Astrocyte (in vitro differentiated cells and primary cell): ENCODE data around the gene ACACA. TPM values are rescaled to one million over a fixed set of nuclear protein-coding genes. Genes with fewer than 3 reads are reported as not detected.

Source experiments
- DNase-seq: peaks from one replicate; pipeline ENCODE4 v3.0.0-alpha.2; 2010; ENCODE audit warnings: low read depth
- FAIRE-seq: peaks from 2 replicates; lab custom pipeline; 2011; peaks lifted over from hg19 to GRCh38; lab: Jason Lieb, UNC
- H2AFZ ChIP-seq: 2 replicates; pipeline ENCODE4 v1.6.0; 2012; ENCODE audit warnings: low read depth, low read length, inconsistent platforms
- H3K27ac ChIP-seq: 2 replicates; pipeline ENCODE4 v1.5.1; 2011; ENCODE audit warnings: low read depth, low read length, inconsistent platforms
- H3K27me3 ChIP-seq: 2 replicates; pipeline ENCODE4 v1.6.0; 2011; ENCODE audit warnings: low read length, inconsistent platforms; ENCODE audit not compliant: insufficient read depth
- H3K36me3 ChIP-seq: 2 replicates; pipeline ENCODE4 v1.5.1; 2011; ENCODE audit warnings: low read length, inconsistent platforms; ENCODE audit not compliant: insufficient read depth
- H3K4me1 ChIP-seq: 2 replicates; pipeline ENCODE4 v1.5.1; 2011; ENCODE audit warnings: low read length, inconsistent platforms; ENCODE audit not compliant: insufficient read depth
- H3K4me2 ChIP-seq: 2 replicates; pipeline ENCODE4 v1.6.0; 2012; ENCODE audit warnings: low read length, inconsistent platforms
- H3K4me3 ChIP-seq: 2 replicates; pipeline ENCODE4 v1.5.1; 2011; ENCODE audit warnings: low read depth, mild to moderate bottlenecking, low read length, inconsistent platforms; ENCODE audit not compliant: insufficient read depth
- H3K79me2 ChIP-seq: 2 replicates; pipeline ENCODE4 v1.6.0; 2012; ENCODE audit warnings: mild to moderate bottlenecking, low read length, inconsistent platforms; ENCODE audit not compliant: insufficient read depth
- H3K9ac ChIP-seq: 2 replicates; pipeline ENCODE4 v1.6.0; 2012; ENCODE audit warnings: mild to moderate bottlenecking, low read length, inconsistent platforms
- H3K9me3 ChIP-seq: 2 replicates; pipeline ENCODE4 v1.5.1; 2012; ENCODE audit warnings: low read depth, mild to moderate bottlenecking, low read length, inconsistent platforms; ENCODE audit not compliant: insufficient read depth
- H4K20me1 ChIP-seq: 2 replicates; pipeline ENCODE4 v1.6.0; 2012; ENCODE audit warnings: low read length, inconsistent platforms; ENCODE audit not compliant: insufficient read depth
- H3K27ac Mint-ChIP-seq: one replicate; pipeline ENCODE4 v1.8.0; 2021; ENCODE audit warnings: mild to moderate bottlenecking, mixed read lengths; ENCODE audit not compliant: unreplicated experiment
- H3K27me3 Mint-ChIP-seq: one replicate; pipeline ENCODE4 v1.8.0; 2021; ENCODE audit warnings: low read depth, mixed read lengths; ENCODE audit not compliant: unreplicated experiment
- H3K36me3 Mint-ChIP-seq: one replicate; pipeline ENCODE4 v1.8.0; 2021; ENCODE audit warnings: low read depth, mixed read lengths; ENCODE audit not compliant: unreplicated experiment
- H3K4me1 Mint-ChIP-seq: one replicate; pipeline ENCODE4 v1.8.0; 2021; ENCODE audit warnings: low read depth, mixed read lengths; ENCODE audit not compliant: unreplicated experiment
- H3K4me3 Mint-ChIP-seq: one replicate; pipeline ENCODE4 v1.8.0; 2021; ENCODE audit warnings: mild to moderate bottlenecking, moderate library complexity, mixed read lengths; ENCODE audit not compliant: unreplicated experiment
- H3K9me3 Mint-ChIP-seq: one replicate; pipeline ENCODE4 v1.8.0; 2021; ENCODE audit warnings: mild to moderate bottlenecking, mixed read lengths; ENCODE audit not compliant: unreplicated experiment
- CTCF ChIP-seq: IDR thresholded peaks from 2 replicates; pipeline ENCODE4 v1.5.1; 2011; ENCODE audit warnings: low read depth, mild to moderate bottlenecking, inconsistent platforms, low read length, moderate library complexity; ENCODE audit not compliant: insufficient read depth
- EZH2 ChIP-seq: IDR thresholded peaks from 2 replicates; pipeline ENCODE4 v1.6.1; 2012; ENCODE audit warnings: mild to moderate bottlenecking, low read length, inconsistent platforms; ENCODE audit not compliant: insufficient read depth
- total RNA-seq: library from RNA; stranded (reverse); gene quantifications from 2 replicates; pipeline ENCODE4 v1.2.1, GENCODE V29; 2021

Gene ACACA
- total RNA-seq, 1 donor from 2014 or later, result 88.3 TPM

- Histone ChIP-seq H3K9ac (no peak overlapping the region), H3K9me3 (no peaks in the 10 kb centered on the region), H3K79me2 (peaks cover 28% of the 10 kb centered on the region), H3K27me3 (no peaks in the 10 kb centered on the region), H3K4me3 (no peak overlapping the region), H4K20me1 (peaks cover 36% of the 10 kb centered on the region), H3K36me3 (no peaks in the 10 kb centered on the region), H3K27ac (no peak overlapping the region), H2AFZ (no peak overlapping the region), H3K4me2 (no peak overlapping the region), H3K4me1 (no peaks in the 10 kb centered on the region)
- H3K27me3 Mint-ChIP-seq, result no peaks in the 10 kb centered on the region
- FAIRE-seq, result no peak
- peaks cover 6% of the 10 kb centered on the region for H3K36me3 Mint-ChIP-seq
- TF ChIP-seq EZH2, result no peak
- TF ChIP-seq CTCF, result no peak
- no peak for DNase-seq
- H3K9me3 Mint-ChIP-seq, result no peaks in the 10 kb centered on the region
- H3K4me3 Mint-ChIP-seq, result no peak overlapping the region
- H3K27ac Mint-ChIP-seq, result no peak overlapping the region
- peaks cover 12% of the 10 kb centered on the region for H3K4me1 Mint-ChIP-seq
Observed at GRCh38 chr17:37292429-37293139, 114.1 kb downstream of the ACACA start.

GRCh38 chr17:37291351-37291750 is 115.3 kb downstream of the ACACA start:
- no peak overlapping the region for H3K9ac ChIP-seq
- H3K27me3 ChIP-seq, result no peaks in the 10 kb centered on the region
- no peak overlapping the region for H2AFZ ChIP-seq
- no peaks in the 10 kb centered on the region for H3K4me1 ChIP-seq
- Mint-ChIP-seq H3K36me3 (peaks cover 6% of the 10 kb centered on the region), H3K27me3 (no peaks in the 10 kb centered on the region), H3K27ac (no peak overlapping the region), H3K4me1 (peaks cover 12% of the 10 kb centered on the region), H3K4me3 (no peak overlapping the region), H3K9me3 (no peaks in the 10 kb centered on the region)
- no peak for FAIRE-seq
- no peak overlapping the region for H3K4me3 ChIP-seq
- H3K27ac ChIP-seq, result no peak overlapping the region
- no peak for DNase-seq
- no peaks in the 10 kb centered on the region for H3K9me3 ChIP-seq
- TF ChIP-seq CTCF (no peak), EZH2 (no peak)
- H3K4me2 ChIP-seq, result no peak overlapping the region
- H3K79me2 ChIP-seq, result peaks cover 29% of the 10 kb centered on the region
- no peaks in the 10 kb centered on the region for H3K36me3 ChIP-seq
- peaks cover 46% of the 10 kb centered on the region for H4K20me1 ChIP-seq

GRCh38 chr17:37286430-37286829 is 120.2 kb downstream of the ACACA start:
- Histone ChIP-seq H4K20me1 (peaks cover 49% of the 10 kb centered on the region), H2AFZ (no peak overlapping the region), H3K79me2 (peaks cover 21% of the 10 kb centered on the region), H3K9me3 (no peaks in the 10 kb centered on the region), H3K4me1 (no peaks in the 10 kb centered on the region), H3K4me3 (no peak overlapping the region), H3K27ac (no peak overlapping the region), H3K9ac (no peak overlapping the region), H3K4me2 (no peak overlapping the region), H3K36me3 (no peaks in the 10 kb centered on the region), H3K27me3 (no peaks in the 10 kb centered on the region)
- DNase-seq (no peak), FAIRE-seq (no peak)
- Mint-ChIP-seq H3K27me3 (no peaks in the 10 kb centered on the region), H3K4me3 (peak overlapping the region; percentile 40), H3K36me3 (peaks cover 16% of the 10 kb centered on the region), H3K4me1 (peaks cover 16% of the 10 kb centered on the region), H3K27ac (no peak overlapping the region), H3K9me3 (peaks cover 8% of the 10 kb centered on the region)
- TF ChIP-seq EZH2 (no peak), CTCF (no peak)
